GM10266 (cell line): ENCODE data around the gene EFCAB9.

Source experiments
- DNase-seq: peaks from one replicate; pipeline ENCODE4 v3.0.0; 2012; ENCODE audit errors: extremely low spot score
- TF ChIP-seq, protein P1 (sequence below): IDR thresholded peaks from 2 replicates; pipeline ENCODE4 v1.5.1; 2012; ENCODE audit warnings: mild to moderate bottlenecking, low read depth; ENCODE audit not compliant: control insufficient read depth, insufficient read depth; ENCODE audit errors: missing control alignments

EFCAB9 gene

DNA sequence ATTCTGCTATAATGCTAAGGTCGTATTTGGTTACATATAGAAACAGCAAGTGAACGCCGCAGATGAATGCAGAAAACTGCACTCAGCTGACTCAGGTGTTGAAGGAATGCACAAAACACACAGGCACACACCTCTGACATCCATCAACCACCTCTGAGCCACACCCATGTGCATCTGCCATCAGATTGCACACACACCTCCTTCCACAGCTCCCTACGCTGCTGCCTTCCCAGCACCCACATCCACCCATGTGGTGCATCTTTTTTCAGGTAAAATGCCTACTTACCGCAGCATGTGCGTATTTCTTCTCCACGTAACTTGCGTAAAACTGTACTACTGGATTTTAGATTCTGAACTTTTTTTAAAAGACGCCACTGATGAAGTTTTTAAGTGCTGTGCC lies 13.0 kb upstream of the EFCAB9 start:
- DNase-seq = no peak

DNA sequence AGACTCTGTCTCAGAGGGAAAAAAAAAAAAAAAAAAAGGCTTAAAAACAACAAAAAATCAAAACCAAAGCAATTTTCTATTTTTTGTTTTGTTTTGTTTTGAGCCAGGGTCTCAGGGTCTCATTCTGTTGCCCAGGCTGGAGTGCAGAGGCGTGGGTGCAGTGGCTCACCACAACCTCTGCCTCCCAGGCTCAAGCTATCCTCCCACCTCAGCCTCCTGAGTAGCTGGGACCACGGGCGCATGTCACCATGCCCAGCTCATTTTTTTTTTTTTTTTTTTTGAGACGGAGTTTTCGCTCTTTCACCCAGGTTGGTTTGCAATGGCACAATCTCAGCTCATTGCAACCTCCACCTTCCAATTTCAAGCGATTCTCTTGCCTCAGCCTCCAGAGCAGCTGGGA lies 11.7 kb upstream of the EFCAB9 start:
- no peak for DNase-seq
- TF ChIP-seq, protein P1, sequence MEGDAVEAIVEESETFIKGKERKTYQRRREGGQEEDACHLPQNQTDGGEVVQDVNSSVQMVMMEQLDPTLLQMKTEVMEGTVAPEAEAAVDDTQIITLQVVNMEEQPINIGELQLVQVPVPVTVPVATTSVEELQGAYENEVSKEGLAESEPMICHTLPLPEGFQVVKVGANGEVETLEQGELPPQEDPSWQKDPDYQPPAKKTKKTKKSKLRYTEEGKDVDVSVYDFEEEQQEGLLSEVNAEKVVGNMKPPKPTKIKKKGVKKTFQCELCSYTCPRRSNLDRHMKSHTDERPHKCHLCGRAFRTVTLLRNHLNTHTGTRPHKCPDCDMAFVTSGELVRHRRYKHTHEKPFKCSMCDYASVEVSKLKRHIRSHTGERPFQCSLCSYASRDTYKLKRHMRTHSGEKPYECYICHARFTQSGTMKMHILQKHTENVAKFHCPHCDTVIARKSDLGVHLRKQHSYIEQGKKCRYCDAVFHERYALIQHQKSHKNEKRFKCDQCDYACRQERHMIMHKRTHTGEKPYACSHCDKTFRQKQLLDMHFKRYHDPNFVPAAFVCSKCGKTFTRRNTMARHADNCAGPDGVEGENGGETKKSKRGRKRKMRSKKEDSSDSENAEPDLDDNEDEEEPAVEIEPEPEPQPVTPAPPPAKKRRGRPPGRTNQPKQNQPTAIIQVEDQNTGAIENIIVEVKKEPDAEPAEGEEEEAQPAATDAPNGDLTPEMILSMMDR = no peak

More for the DNA sequence above, 13.0 kb upstream of the EFCAB9 start:
- TF ChIP-seq, protein P1 = no peak

DNA sequence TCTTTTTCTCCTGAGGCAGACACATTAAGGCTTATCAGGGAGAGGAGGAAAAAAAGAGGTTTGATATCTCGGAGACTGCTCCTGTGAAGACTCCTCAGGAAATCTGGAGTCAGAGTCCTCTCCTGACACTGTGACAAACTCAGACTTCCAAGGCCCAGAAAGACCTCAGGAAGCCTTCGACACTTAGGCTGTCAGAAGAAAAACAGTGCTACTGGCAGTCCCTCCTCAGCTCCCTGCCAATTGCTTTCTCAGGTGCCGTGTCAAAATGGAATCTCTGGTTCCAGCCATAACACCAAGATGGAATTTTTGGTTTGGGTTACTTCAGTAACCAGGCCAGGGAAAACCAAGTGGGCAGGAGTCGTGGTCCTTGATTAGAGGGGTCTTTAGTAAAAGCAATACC lies 10.1 kb upstream of the EFCAB9 start:
- TF ChIP-seq, protein P1 = no peak
- no peak for DNase-seq

DNA sequence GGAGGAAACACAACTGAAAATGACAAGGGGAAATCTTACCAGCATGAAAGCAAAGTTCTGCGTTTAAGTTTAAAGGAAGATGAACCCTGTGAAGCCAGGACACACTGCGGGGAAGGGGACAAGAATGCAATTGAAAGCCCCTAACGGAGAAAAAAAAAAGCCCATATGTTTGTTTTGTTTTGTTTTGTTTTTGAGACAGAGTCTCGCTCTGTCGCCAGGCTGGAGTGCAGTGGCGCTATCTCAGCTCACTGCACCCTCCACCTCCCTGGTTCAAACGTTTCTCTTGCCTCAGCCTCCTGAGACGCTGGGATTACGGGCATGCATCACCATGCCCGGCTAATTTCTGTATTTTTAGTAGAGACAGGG lies 8.9 kb upstream of the EFCAB9 start:
- TF ChIP-seq, protein P1 = no peak
- peak; percentile 44 for DNase-seq

DNA sequence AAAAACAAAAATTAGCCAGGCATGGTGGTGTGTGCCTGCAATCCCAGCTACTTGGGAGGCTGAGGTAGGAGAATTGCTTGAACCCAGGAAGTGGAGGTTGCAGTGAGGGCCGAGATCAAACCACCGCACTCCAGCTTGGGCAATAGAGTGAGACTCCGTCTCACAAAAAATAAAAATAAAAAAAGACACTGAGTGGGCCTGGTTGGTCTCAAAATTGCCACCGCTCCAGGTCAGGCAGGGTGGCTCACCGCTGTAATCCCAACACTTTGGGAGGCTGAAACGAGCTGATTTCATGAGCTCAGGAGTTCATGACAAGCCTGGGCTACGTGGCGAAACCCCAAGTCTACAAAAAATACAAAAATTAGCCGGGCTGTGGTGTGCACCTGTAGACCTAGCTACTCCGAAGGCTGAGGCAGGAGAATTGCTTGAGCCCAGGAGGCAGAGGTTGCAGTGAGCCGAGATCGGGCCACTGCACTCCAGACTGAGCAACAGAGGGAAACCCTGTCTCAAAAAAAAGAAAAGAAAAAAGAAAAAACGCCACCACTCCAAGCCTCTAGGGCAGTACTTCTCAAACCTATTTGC lies 7.8 kb upstream of the EFCAB9 start:
- TF ChIP-seq, protein P1 = no peak
- no peak for DNase-seq

DNA sequence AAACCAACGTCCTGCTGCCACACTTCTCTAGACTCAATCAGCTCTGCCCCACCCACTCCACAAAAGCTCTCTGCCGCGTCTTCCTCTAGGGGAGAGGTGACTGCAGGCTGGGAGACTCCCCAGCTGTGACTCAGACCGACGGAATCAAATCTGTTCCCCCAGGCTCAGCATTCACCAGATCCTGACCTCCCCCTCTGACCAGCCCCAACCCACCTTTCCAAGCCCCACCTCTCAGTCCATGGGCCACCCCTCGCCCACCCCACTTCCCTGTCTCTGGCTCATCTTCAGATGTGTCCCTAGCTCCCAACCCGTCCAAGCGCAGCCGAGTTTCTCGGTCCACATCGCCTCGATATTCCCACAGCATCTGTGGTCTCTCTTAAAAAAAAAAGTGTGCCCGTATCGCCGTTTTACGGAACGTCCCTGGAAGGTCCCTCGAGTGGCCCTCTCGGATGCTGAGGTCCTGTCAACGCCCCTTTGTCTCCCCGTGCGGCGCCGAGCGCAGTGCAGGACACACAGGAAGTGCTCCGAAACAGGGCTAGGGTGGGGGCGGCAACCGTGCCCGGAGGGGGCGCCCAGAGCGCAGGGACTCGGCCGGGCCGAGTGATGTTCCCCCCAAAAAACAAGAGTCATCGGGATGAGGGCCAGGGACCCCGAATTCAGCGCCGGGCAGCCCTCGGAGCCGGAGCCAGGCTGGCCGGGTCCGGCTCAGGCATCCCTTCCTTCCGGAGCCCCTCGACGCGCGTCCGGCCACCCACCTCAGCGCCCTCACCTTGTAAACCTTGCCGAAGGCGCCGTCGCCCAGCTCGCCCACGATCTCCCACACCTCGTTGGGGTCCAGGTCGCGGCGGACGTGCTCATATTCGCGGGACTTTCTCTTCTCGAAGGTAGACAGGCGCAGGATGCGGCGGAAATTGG lies 6.6 kb upstream of the EFCAB9 start:
- TF ChIP-seq, protein P1 = no peak
- peak; percentile 75 for DNase-seq
